Right cardiac atrium (tissue), 5 donors: Measurements from ENCODE around the gene MEF2D. TPM values are rescaled to one million over a fixed set of nuclear protein-coding genes. Genes with fewer than 3 reads are reported as not detected.
A peak's percentile ranks its signal among the peaks of the same experiment; 100 is the strongest.

ENCODE experiments used
- ATAC-seq, 2 donors: fragments of 200-7000 bp; cut with Tn5 transposase; one replicate each; pipeline versions ENCODE4 v1.8.0 to v1.9.1; 2020; ENCODE audit warnings: moderate library complexity in 2 of 2, mild to moderate bottlenecking in 1 of 2
- DNase-seq, 3 donors: peaks; one replicate each; pipeline ENCODE4 v3.0.0-alpha.2; 2020
- H3K27ac ChIP-seq: one replicate; pipeline ENCODE4 v1.5.1; 2013; ENCODE audit warnings: mild to moderate bottlenecking, low read length, control low read depth, moderate library complexity
- H3K27me3 ChIP-seq: one replicate; pipeline ENCODE4 v1.6.1; 2013; ENCODE audit not compliant: control insufficient read depth, insufficient read depth
- H3K4me1 ChIP-seq: one replicate; pipeline ENCODE4 v1.6.1; 2013; ENCODE audit warnings: low read length; ENCODE audit not compliant: control insufficient read depth, insufficient read depth
- H3K4me3 ChIP-seq: one replicate; pipeline ENCODE4 v1.5.1; 2013; ENCODE audit warnings: low read length, control low read depth
- H3K9me3 ChIP-seq: one replicate; pipeline ENCODE4 v1.6.1; 2013; ENCODE audit warnings: low read length; ENCODE audit not compliant: control insufficient read depth
- WGBS: extraction: QIAGEN DNeasy Blood & Tissue Kit; methylation state at CpG from one replicate; pipeline ENCODE4 v1.1.7; 2013; 5-methylcytosine and 5-hydroxymethylcytosine counted together
- intact Hi-C, 4 donors: fragments of 100-400 bp; cut with DNase I; formaldehyde crosslinking; loops; one replicate each; pipeline versions ENCODE4 v1.11.0 to v1.14.0; 2022 to 2023
- polyA plus RNA-seq: library from polyadenylated mRNA; stranded (reverse); fragments of 200-250 nt; gene quantifications from one replicate; pipeline ENCODE4 v1.2.3, GENCODE V29; 2013
- total RNA-seq, 4 donors: library from RNA; stranded (reverse); fragmentation: NEBNext Ultra II Directional; extraction: Animal tissue kit (Norgen Biotek cat#: 25700); gene quantifications; one replicate each; pipeline ENCODE4 v1.2.1, GENCODE V29; 2021
- donor health status: healthy with polysubstance abuse.
- donor health status: DM: no; HTN: yes; CAD: no.
- donor health status: DM: no; HTN: no; CAD: no.
- donor health status: DM: no; HTN: yes; CAD: no; lungs with severe emphysema.
- donor health status: DM: yes; HTN: yes; CAD: no.

Gene MEF2D
- total and polyA plus RNA-seq, 5 donors = 53.0 to 99.2 (median 89.1) TPM

DNA sequence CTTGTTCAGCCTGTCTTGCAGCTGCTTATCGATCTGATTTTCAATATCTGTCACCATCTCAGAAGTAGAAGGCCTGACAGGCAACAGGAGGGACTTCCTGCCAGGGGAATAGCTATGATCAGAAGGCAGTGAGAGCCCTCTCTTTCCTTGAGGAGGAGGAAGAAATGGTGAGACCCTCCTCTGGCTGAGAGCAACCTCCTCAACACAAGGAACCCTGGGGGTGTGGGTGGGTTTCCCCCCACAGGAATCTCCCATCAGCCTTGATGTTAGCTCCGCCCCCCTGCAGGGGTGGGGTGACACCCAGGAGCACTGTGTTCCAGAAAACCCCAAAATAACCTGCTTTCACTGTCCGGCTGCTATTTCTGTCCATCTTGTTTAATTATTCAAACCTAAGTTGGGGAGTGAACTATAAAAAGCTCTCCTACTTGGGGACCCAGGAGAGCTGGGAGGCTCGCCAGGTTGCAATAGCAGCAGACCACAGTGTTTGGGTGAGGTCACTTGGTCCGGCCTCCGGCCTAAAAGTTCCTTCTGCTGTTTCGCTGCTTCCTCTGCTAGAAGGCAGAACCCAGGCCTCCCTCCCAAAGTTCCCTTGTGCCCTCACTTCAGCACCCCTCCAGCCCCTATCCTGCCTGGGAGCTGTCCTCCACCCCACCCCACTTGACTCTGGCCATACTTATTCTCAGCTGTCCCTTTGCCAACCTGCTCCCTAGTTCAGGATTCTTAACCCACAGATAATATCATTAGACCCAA is 7.8 kb upstream of the MEF2D start:
- H3K9me3 ChIP-seq = no peaks in the 10 kb centered on the region
- peak; percentile 32 to 34 for ATAC-seq
- WGBS = 36% methylated on average over 7 of the region's 7 CpGs
- peaks cover 11% of the 10 kb centered on the region for H3K4me1 ChIP-seq
- peak overlapping the region; percentile 97 for H3K27ac ChIP-seq
- H3K4me3 ChIP-seq = peak overlapping the region; percentile 33
- intact Hi-C loops = no loop called here
- no peaks in the 10 kb centered on the region for H3K27me3 ChIP-seq
- peak; percentile 87 to 93 (median 91) for DNase-seq

DNA sequence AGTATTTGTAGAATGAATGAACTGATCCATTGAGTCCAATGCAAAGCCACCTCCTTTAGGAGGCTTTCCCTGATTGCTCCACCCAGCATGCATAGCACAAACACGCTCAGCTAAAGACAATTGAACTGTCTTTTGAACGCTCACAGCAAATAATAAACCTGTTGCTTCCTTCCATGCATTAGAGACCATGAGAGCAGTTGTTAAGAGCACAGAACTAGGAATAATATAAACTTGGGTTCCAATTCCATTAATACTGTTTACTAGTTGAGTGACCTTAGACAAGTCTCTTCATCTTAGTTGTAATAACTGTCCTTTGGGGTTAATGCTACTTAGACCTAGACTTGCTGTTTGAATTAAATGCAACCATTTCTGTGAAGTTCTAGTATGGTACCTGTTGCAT is 5.9 kb upstream of the MEF2D start:
- intact Hi-C loops = no loop called here
- Histone ChIP-seq H3K27ac (no peak overlapping the region), H3K4me1 (peaks cover 21% of the 10 kb centered on the region), H3K4me3 (no peak overlapping the region), H3K27me3 (no peaks in the 10 kb centered on the region), H3K9me3 (no peaks in the 10 kb centered on the region)
- DNase-seq = no peak
- WGBS = 91% methylated on average over 2 of the region's 2 CpGs
- no peak for ATAC-seq

DNA sequence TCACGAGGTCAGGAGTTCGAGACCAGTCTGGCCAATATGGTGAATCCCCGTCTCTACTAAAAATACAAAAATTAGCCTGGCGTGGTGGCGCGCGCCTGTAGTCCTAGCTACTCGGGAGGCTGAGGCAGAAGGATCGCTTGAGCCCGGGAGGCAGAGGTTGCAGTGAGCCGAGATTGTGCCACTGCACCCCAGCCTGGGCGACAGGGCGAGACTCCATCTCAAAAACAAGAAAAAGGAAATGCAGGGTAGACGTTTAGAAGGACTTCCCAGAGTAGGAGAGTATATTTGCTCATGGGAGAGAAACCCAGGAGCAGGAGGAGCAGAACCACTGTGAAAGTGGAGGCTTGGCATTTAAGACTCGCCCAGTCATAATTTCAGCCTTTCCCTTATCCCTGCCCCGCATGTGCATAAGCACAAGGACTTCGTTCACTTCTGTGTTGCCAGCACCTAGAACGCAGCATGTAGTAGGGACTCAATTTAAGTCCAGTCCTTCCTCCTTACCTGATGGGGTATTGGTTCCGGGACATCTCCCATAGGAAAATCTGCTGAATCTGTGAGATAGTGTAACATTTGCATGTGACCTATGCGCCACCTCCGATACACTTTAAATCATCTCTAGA is 5.2 kb upstream of the MEF2D start:
- H3K27ac ChIP-seq = peak overlapping the region; percentile 17
- intact Hi-C loops = no loop called here
- 76% methylated on average over 21 of the region's 21 CpGs for WGBS
- DNase-seq = no peak
- no peaks in the 10 kb centered on the region for H3K9me3 ChIP-seq
- ATAC-seq = no peak
- no peaks in the 10 kb centered on the region for H3K27me3 ChIP-seq
- peaks cover 21% of the 10 kb centered on the region for H3K4me1 ChIP-seq
- H3K4me3 ChIP-seq = no peak overlapping the region

DNA sequence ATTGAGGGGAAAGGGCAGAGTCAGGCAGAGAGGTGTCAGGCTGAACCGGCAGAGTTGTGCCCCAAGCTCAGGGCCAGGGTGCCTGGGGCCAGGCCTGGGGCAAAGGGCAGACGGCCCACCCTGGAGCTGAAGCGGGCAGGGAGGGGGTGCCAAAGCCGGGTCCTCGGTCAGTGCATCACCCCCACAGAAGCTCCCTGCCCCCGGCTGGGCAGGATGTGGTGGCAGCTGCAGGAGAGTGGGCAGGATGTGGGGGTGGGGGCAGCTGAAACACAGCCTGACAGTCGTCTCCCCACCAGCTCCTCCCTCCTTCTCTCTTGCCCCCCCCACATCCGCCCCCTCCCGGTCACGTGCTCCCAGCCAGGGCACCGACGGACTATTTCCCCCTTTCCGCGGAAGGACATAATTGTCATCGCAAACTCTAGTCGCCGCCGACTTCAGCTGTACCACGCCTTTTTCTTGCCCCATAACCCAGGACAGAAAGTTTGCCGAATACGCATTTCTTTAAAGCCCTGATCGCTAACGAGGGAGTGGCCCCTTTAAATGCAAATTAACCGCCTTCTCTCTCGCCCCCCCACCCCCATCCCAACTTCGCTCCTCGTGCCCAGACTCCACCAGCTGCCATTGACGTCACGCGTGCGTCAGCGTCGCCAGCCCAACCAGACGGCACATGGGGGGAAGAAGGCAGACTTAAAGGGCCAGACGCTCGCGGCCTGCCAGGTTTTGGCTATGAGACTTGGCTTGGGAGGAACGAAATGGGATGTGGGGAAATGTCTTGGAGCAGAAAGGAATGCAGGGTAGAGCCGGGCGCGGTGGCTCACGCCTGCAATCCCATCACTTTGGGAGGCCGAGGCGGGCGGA is 4.5 kb upstream of the MEF2D start:
- Histone ChIP-seq H3K9me3 (no peaks in the 10 kb centered on the region), H3K27ac (peak overlapping the region; percentile 87), H3K27me3 (no peaks in the 10 kb centered on the region), H3K4me3 (peak overlapping the region; percentile 3), H3K4me1 (peaks cover 21% of the 10 kb centered on the region)
- 3% methylated on average over 45 of the region's 45 CpGs for WGBS
- intact Hi-C loops = loop anchor here in 1 of 4 donors (5.0 kb wide), 1 partner anchor 43 kb away; no protein-coding TSS in a partner anchor
- ATAC-seq = peak; percentile 69 to 70
- peak; percentile 100 for DNase-seq

DNA sequence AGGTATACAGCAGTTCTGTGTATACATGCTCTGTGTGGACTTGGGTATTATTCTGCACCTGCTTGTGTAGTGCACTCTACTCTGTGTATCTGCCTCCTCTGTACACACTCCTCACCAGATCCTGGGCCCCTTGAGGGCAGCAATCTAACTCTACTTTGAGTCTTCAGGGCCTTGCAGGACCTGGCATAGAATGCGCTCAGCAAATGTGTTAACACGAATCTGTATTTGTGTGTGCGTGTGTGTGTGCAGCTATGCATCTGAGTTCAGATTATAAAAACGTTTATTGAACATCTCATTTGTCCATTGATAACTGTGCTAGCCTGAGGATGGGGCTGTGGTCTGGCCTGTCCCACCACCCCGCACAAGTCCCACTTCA is 3.9 kb upstream of the MEF2D start:
- ATAC-seq (no peak), DNase-seq (no peak)
- peak overlapping the region; percentile 87 for H3K27ac ChIP-seq
- intact Hi-C loops = loop anchor here in 1 of 4 donors (5.0 kb wide), 1 partner anchor 42 kb away; no protein-coding TSS in a partner anchor
- peak overlapping the region; percentile 3 for H3K4me3 ChIP-seq
- WGBS = 25% methylated on average over 5 of the region's 5 CpGs
- H3K9me3 ChIP-seq = no peaks in the 10 kb centered on the region
- peaks cover 21% of the 10 kb centered on the region for H3K4me1 ChIP-seq
- H3K27me3 ChIP-seq = no peaks in the 10 kb centered on the region

DNA sequence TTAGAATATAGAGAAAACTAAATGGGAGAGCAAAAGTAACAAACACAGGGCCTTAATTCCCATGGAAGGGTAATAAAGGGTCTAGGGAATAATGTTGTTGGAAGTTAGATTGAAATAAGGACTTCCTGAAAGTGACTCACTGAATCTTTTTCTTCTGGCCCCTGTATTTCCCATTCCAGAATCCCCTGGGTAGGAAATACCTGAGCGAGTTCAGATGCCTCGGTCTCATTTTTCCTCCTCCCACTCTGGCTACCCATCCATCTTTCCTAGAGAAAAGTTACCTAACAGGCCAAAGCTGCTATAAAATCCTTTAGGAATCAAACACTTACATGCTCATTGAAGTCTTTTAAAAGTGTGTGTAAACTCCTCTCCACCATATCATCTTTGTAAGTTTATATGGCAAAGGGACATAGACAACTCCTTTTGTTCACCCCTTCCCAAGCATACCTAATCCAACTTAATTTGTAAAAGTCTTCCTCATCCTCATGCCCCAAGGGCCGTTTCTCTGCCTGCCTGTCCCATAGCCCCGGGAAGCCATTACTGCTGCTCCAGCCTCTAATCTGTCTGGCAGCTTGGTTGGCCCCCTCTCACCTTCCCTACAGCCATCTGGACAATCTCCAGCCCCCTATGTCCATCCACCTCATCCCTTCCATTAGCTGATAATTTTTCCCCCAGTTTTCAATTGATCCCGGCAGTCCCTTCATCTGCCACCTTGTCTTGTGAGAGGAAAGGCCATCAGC is 3.3 kb upstream of the MEF2D start:
- peak overlapping the region; percentile 99 for H3K27ac ChIP-seq
- H3K4me3 ChIP-seq = no peak overlapping the region
- 43% methylated on average over 5 of the region's 5 CpGs for WGBS
- ATAC-seq (no peak), DNase-seq (peak in 1 of 3 donors; percentile 32)
- H3K4me1 ChIP-seq = peaks cover 21% of the 10 kb centered on the region
- H3K9me3 ChIP-seq = no peaks in the 10 kb centered on the region
- intact Hi-C loops = loop anchor here in 1 of 4 donors (5.0 kb wide), 1 partner anchor 42 kb away; no protein-coding TSS in a partner anchor
- H3K27me3 ChIP-seq = no peaks in the 10 kb centered on the region

DNA sequence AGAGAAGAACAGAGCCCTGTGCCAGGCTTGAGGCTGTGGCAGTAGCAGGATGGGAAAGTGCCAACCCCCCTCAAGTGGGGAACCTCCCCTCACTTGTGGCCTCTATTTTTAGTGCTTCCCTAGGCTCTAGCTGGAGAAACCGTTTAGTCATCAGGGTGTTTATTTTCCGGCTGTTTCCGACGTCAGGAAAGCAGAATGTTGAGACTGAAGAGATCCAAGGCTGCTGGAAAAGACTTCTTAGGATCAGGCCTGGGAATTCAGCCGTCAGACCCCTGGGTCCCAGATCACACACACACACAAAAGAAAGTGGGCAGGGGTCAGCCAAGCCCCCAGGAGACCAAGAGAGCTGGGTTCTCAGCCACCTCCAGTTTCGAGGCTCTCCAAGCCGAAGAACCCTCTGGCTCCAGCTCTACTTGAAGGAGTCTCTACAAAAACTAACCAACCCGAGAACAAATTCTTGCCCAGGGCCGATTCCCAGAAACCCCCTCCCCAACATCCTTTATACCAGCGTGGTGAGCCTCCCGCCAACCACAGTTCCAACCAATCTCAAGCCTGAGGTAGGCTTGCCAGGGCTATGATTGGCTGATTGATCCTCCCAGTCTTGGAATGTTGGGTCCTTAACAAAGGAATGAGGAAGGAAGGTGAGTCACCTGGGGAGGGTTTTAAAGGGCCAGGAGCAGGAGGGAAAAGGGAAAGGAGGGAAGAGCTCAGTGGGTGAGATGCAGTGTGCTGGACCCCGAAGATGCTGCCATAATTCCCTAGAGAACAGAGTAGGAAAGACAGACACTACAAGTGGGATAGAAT is 2.5 kb upstream of the MEF2D start:
- Histone ChIP-seq H3K4me1 (peaks cover 23% of the 10 kb centered on the region), H3K27me3 (no peaks in the 10 kb centered on the region), H3K9me3 (no peaks in the 10 kb centered on the region), H3K4me3 (peak overlapping the region; percentile 39), H3K27ac (peak overlapping the region; percentile 99)
- peak; percentile 84 to 90 (median 87) for DNase-seq
- 11% methylated on average over 12 of the region's 12 CpGs for WGBS
- ATAC-seq = peak; percentile 17 to 46
- intact Hi-C loops = loop anchor here in 1 of 4 donors (5.0 kb wide), 1 partner anchor 41 kb away; no protein-coding TSS in a partner anchor

DNA sequence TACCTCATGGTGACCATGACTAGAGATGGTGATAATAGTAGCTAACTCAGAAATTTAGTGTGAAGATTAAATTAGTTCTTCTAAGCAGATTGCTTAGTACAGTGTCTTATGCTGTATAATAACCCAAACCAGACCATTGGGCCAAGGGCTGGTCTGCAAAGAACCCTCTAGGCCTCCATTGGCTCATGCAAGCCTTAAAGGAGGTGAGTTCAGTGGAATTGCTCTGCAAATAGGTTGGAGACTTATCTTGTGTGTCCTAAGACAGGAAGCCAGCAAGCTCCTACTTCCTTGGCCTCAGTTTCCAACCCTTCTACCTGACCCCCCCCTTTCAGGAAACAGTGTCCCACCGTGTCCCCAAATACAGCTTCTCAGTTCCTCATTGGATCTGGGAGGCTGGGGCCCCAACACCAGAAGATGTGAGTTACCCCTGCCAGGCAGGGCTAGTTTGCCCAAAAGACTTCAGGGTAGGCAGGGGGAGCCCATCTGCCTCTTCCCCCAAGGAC is 1.9 kb upstream of the MEF2D start:
- Histone ChIP-seq H3K27me3 (no peaks in the 10 kb centered on the region), H3K9me3 (no peaks in the 10 kb centered on the region), H3K4me3 (no peak overlapping the region), H3K27ac (peak overlapping the region; percentile 99), H3K4me1 (peaks cover 28% of the 10 kb centered on the region)
- 10% methylated on average over 1 of the region's 1 CpG for WGBS
- intact Hi-C loops = loop anchor here in 1 of 4 donors (5.0 kb wide), 1 partner anchor 40 kb away; no protein-coding TSS in a partner anchor
- ATAC-seq = no peak
- DNase-seq = peak in 1 of 3 donors; percentile 34

DNA sequence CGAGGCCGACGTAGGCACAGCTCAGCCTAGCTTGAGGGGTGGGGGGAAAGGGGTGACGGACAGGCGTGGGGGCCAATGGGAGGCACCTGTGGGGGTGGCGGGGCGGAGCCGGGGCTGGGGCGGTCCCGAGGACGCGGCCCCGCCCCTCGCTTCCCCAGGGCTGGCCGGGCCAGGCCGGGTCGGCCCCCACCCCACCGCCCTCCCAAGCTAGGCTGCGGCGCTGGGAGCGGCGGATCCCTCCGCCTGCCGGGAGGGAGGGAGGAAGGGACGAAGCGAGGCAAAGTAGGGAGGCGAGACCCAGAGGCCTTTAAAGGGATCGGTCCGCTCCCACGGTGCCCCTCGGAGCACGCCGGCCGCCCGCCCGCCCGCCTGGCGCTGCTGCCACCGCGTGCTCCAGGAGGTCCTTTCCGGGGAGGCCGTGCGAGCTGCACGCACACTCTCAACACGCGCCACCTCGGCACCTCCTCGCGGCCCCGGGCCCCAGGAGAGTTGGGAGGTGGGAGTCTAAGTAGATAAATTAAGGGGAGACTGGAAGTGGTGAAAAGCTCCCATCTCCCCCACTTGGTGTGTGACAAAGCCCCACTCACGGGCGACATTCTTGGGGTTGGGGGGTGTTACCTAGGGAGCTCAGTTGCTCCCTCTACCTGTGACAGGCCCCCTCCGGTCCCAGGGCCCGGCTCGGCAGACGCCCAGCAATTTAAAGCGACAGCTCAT is 375 bp upstream of the MEF2D start:
- Histone ChIP-seq H3K9me3 (no peaks in the 10 kb centered on the region), H3K27ac (peak overlapping the region; percentile 99), H3K27me3 (no peaks in the 10 kb centered on the region), H3K4me3 (peak overlapping the region; percentile 82), H3K4me1 (peaks cover 40% of the 10 kb centered on the region)
- DNase-seq = peak; percentile 95 to 98 (median 98)
- intact Hi-C loops = loop anchor here in 1 of 4 donors (5.0 kb wide), 1 partner anchor 39 kb away; no protein-coding TSS in a partner anchor
- peak; percentile 87 to 91 for ATAC-seq
- WGBS = under 1% methylated on average over 57 of the region's 57 CpGs
